Measurements from ENCODE around the gene HTR2A.

Gene HTR2A

GRCh38 chr13:46893798-46894560, 2.9 kb downstream of the HTR2A start:
- no peaks in the 10 kb centered on the region for H3K4me1 ChIP-seq (ENCODE audit: low read length)
- H3K4me3 ChIP-seq (ENCODE audit: low read length), result peak overlapping the region; percentile 74
- H3K9me3 ChIP-seq (replicated peaks; ENCODE audit: insufficient read depth, low read length), result no peaks in the 10 kb centered on the region
- TF ChIP-seq EZH2phosphoT487 (IDR thresholded peaks at IDR 0.05; ENCODE audit: low read length) (no peak), EZH2 (optimal IDR thresholded peaks at IDR 0.05; ENCODE audit: low read depth, low read length) (no peak)
- TF ChIP-seq, protein P1, sequence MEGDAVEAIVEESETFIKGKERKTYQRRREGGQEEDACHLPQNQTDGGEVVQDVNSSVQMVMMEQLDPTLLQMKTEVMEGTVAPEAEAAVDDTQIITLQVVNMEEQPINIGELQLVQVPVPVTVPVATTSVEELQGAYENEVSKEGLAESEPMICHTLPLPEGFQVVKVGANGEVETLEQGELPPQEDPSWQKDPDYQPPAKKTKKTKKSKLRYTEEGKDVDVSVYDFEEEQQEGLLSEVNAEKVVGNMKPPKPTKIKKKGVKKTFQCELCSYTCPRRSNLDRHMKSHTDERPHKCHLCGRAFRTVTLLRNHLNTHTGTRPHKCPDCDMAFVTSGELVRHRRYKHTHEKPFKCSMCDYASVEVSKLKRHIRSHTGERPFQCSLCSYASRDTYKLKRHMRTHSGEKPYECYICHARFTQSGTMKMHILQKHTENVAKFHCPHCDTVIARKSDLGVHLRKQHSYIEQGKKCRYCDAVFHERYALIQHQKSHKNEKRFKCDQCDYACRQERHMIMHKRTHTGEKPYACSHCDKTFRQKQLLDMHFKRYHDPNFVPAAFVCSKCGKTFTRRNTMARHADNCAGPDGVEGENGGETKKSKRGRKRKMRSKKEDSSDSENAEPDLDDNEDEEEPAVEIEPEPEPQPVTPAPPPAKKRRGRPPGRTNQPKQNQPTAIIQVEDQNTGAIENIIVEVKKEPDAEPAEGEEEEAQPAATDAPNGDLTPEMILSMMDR (IDR thresholded peaks at IDR 0.05; ENCODE audit: low read length), result peak; percentile 68
- no peaks in the 10 kb centered on the region for H3F3A ChIP-seq (ENCODE audit: insufficient read depth, low read length)
- DNase-seq, result peak; percentile 26
- H2AFZ ChIP-seq (ENCODE audit: low read length), result peak overlapping the region; percentile 91
- H3K27me3 ChIP-seq (replicated peaks; ENCODE audit: insufficient read depth, low read length), result no peaks in the 10 kb centered on the region
- H3K36me3 ChIP-seq (replicated peaks; ENCODE audit: insufficient read depth, low read length), result no peaks in the 10 kb centered on the region
- H3K79me2 ChIP-seq (ENCODE audit: low read length), result no peaks in the 10 kb centered on the region
- no peak overlapping the region for H3K9ac ChIP-seq (ENCODE audit: low read length)
- H3K27ac ChIP-seq (ENCODE audit: low read length), result no peak overlapping the region
- H4K20me1 ChIP-seq (ENCODE audit: insufficient read depth, low read length), result no peaks in the 10 kb centered on the region
- peak overlapping the region; percentile 69 for H3K4me2 ChIP-seq (ENCODE audit: low read depth, low read length)
- H3K9me2 ChIP-seq (replicated peaks; ENCODE audit: insufficient read depth, low read length), result no peaks in the 10 kb centered on the region

- no peak overlapping the region for H3K4me3 ChIP-seq (ENCODE audit: low read length)
- no peak for DNase-seq
- no peaks in the 10 kb centered on the region for H3K36me3 ChIP-seq (replicated peaks; ENCODE audit: insufficient read depth, low read length)
- peak overlapping the region; percentile 69; the same call in 1 of the 2 replicates for H3K4me2 ChIP-seq (ENCODE audit: low read depth, low read length)
- H2AFZ ChIP-seq (ENCODE audit: low read length), result peak overlapping the region; percentile 91
- no peak overlapping the region for H3K27ac ChIP-seq (ENCODE audit: low read length)
- H3K4me1 ChIP-seq (ENCODE audit: low read length), result no peaks in the 10 kb centered on the region
- no peaks in the 10 kb centered on the region for H3K79me2 ChIP-seq (ENCODE audit: low read length)
- no peaks in the 10 kb centered on the region for H3K9me2 ChIP-seq (replicated peaks; ENCODE audit: insufficient read depth, low read length)
- no peaks in the 10 kb centered on the region for H4K20me1 ChIP-seq (ENCODE audit: insufficient read depth, low read length)
- no peaks in the 10 kb centered on the region for H3K27me3 ChIP-seq (replicated peaks; ENCODE audit: insufficient read depth, low read length)
- H3F3A ChIP-seq (ENCODE audit: insufficient read depth, low read length), result no peaks in the 10 kb centered on the region
- H3K9ac ChIP-seq (ENCODE audit: low read length), result no peak overlapping the region
- no peaks in the 10 kb centered on the region for H3K9me3 ChIP-seq (replicated peaks; ENCODE audit: insufficient read depth, low read length)
- TF ChIP-seq EZH2phosphoT487 (IDR thresholded peaks at IDR 0.05; ENCODE audit: low read length), result no peak
- no peak for TF ChIP-seq EZH2 (optimal IDR thresholded peaks at IDR 0.05; ENCODE audit: low read depth, low read length)
- TF ChIP-seq, protein P1 (IDR thresholded peaks at IDR 0.05; ENCODE audit: low read length), result no peak
These were observed 3.6 kb downstream of the HTR2A start for GRCh38 chr13:46893221-46893740.

DNA sequence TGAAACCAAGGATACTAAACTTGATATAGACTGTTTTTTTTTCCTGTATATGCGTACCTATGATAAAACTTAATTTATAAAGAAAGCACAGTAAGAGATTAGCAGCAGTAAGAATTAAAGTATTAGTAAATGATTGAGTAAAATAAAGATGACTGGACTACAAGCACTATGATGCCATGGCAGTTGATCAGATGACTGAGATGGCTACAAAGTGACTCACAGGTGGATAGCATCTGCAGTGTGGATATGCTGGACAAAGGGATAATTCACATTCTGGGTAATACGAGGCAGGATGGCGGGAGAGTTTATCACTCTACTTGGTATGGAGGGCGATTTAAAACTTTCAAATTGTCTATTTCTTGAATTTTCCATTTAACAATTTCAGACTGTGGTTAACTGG, 11.8 kb downstream of the HTR2A start:
- H3K79me2 ChIP-seq (ENCODE audit: low read length), result no peaks in the 10 kb centered on the region
- H3K9me2 ChIP-seq (replicated peaks; ENCODE audit: insufficient read depth, low read length), result no peaks in the 10 kb centered on the region
- H3K4me1 ChIP-seq (ENCODE audit: low read length), result no peaks in the 10 kb centered on the region
- no peaks in the 10 kb centered on the region for H3K27me3 ChIP-seq (replicated peaks; ENCODE audit: insufficient read depth, low read length)
- H3F3A ChIP-seq (ENCODE audit: insufficient read depth, low read length), result no peaks in the 10 kb centered on the region
- H3K4me2 ChIP-seq (ENCODE audit: low read depth, low read length), result no peak overlapping the region
- no peak overlapping the region for H3K27ac ChIP-seq (ENCODE audit: low read length)
- no peaks in the 10 kb centered on the region for H3K36me3 ChIP-seq (replicated peaks; ENCODE audit: insufficient read depth, low read length)
- no peak overlapping the region for H2AFZ ChIP-seq (ENCODE audit: low read length)
- no peak overlapping the region for H3K9ac ChIP-seq (ENCODE audit: low read length)
- no peaks in the 10 kb centered on the region for H4K20me1 ChIP-seq (ENCODE audit: insufficient read depth, low read length)
- no peak for TF ChIP-seq EZH2phosphoT487 (IDR thresholded peaks at IDR 0.05; ENCODE audit: low read length)
- no peak for DNase-seq
- no peak overlapping the region for H3K4me3 ChIP-seq (ENCODE audit: low read length)
- no peaks in the 10 kb centered on the region for H3K9me3 ChIP-seq (replicated peaks; ENCODE audit: insufficient read depth, low read length)

DNA sequence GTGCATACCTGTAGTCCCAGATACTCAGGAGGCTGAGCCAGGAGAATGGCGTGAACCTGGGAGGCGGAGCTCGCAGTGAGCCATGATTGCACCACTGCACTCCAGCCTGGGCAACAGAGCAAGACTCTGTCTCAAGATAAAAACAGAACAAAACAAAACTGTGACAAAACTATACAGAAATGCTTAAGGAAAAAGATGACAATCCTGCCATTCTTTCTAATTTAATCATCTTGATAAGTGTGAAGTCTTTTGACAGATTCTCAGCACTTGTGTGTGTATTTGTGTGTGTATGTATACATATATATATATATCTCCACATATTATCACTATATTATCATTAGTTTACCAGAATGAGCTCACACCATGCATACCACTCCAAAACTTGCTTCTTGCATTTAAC, 12.3 kb downstream of the HTR2A start:
- no peak overlapping the region for H3K9ac ChIP-seq (ENCODE audit: low read length)
- no peaks in the 10 kb centered on the region for H3F3A ChIP-seq (ENCODE audit: insufficient read depth, low read length)
- H3K9me2 ChIP-seq (replicated peaks; ENCODE audit: insufficient read depth, low read length), result no peaks in the 10 kb centered on the region
- no peaks in the 10 kb centered on the region for H3K27me3 ChIP-seq (replicated peaks; ENCODE audit: insufficient read depth, low read length)
- no peak overlapping the region for H2AFZ ChIP-seq (ENCODE audit: low read length)
- no peak overlapping the region for H3K4me3 ChIP-seq (ENCODE audit: low read length)
- no peaks in the 10 kb centered on the region for H3K79me2 ChIP-seq (ENCODE audit: low read length)
- no peaks in the 10 kb centered on the region for H3K36me3 ChIP-seq (replicated peaks; ENCODE audit: insufficient read depth, low read length)
- H3K27ac ChIP-seq (ENCODE audit: low read length), result no peak overlapping the region
- no peaks in the 10 kb centered on the region for H3K9me3 ChIP-seq (replicated peaks; ENCODE audit: insufficient read depth, low read length)
- no peak overlapping the region for H3K4me2 ChIP-seq (ENCODE audit: low read depth, low read length)
- DNase-seq, result no peak
- H3K4me1 ChIP-seq (ENCODE audit: low read length), result no peaks in the 10 kb centered on the region
- TF ChIP-seq EZH2 (optimal IDR thresholded peaks at IDR 0.05; ENCODE audit: low read depth, low read length) (no peak), EZH2phosphoT487 (IDR thresholded peaks at IDR 0.05; ENCODE audit: low read length) (no peak)
- TF ChIP-seq, protein P1 (IDR thresholded peaks at IDR 0.05; ENCODE audit: low read length), result no peak
- no peaks in the 10 kb centered on the region for H4K20me1 ChIP-seq (ENCODE audit: insufficient read depth, low read length)

Data from MM.1S (cell line).